Activated T-cell treated with anti-CD3 and anti-CD28 coated beads, Interleukin-2, amount 50 U/mL, for 4 hours (primary cell): Measurements from ENCODE around the gene TMEM117. TPM values are rescaled to one million over a fixed set of nuclear protein-coding genes. Genes with fewer than 3 reads are reported as not detected.

Experiments used
- ATAC-seq, 2 donors: fragments of 200-7000 bp; cut with Tn5 transposase; one replicate each; pipeline ENCODE4 v1.10.0; 2021
- DNase-seq: peaks from one replicate; pipeline ENCODE4 v3.0.0-alpha.2; 2020
- H3K27me3 Mint-ChIP-seq: one replicate; pipeline ENCODE4 v1.8.0; 2021; ENCODE audit warnings: low read depth, mixed read lengths
- H3K36me3 Mint-ChIP-seq: one replicate; pipeline ENCODE4 v1.8.0; 2022; ENCODE audit warnings: mixed read lengths; ENCODE audit not compliant: insufficient read depth
- H3K4me1 Mint-ChIP-seq: one replicate; pipeline ENCODE4 v1.8.0; 2021; ENCODE audit warnings: low read depth, mixed read lengths
- H3K4me3 Mint-ChIP-seq: one replicate; pipeline ENCODE4 v1.8.0; 2021; ENCODE audit warnings: mild to moderate bottlenecking, moderate library complexity, mixed read lengths
- H3K9me3 Mint-ChIP-seq: one replicate; pipeline ENCODE4 v1.8.0; 2021; ENCODE audit warnings: mixed read lengths
- total RNA-seq, 3 donors: library from RNA; stranded (reverse); gene quantifications; one replicate each; pipeline ENCODE4 v1.2.1, GENCODE V29; 2021

The TMEM117 gene
- total RNA-seq, 3 donors from 2014 or later: 1.4 to 2.0 (median 1.4) TPM

DNA sequence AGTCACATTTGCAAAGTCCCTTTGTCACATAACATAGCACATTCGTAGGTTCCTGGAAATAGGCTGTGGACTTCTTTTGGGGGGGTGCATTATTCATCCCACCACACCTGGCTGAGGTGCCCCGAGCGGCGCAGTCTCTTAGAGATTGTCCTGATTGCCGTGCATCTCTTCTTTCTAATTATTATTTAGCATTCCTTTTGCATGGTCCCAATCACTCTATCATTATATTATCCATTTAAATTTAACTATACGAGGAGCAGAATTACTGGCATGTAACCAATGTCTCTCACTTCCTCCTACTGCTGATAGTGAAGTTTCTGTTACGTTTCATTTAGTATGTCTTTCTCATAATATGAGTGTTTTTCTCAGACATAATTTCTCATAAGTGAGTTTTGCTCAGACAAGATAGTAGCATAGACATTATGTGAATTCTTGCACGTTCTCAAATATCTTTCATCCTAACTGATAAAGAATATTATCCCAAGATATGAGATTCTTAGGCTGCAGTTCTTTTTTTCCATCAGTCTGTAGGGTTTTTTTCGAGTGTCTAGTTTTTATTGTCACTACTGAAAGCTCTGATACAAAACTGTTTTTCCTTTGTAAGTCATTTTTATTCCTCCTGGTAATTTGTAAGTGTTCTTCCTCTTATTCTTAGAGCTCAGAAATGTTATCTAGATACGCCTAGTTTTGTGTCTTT is 595.9 kb downstream of the TMEM117 start:
- DNase-seq (no peak), ATAC-seq (no peak)
- H3K27me3 Mint-ChIP-seq: peaks cover 6% of the 10 kb centered on the region
- H3K36me3 Mint-ChIP-seq: no peaks in the 10 kb centered on the region
- no peak overlapping the region for H3K4me3 Mint-ChIP-seq
- H3K4me1 Mint-ChIP-seq: no peaks in the 10 kb centered on the region
- peaks cover 3% of the 10 kb centered on the region for H3K9me3 Mint-ChIP-seq

DNA sequence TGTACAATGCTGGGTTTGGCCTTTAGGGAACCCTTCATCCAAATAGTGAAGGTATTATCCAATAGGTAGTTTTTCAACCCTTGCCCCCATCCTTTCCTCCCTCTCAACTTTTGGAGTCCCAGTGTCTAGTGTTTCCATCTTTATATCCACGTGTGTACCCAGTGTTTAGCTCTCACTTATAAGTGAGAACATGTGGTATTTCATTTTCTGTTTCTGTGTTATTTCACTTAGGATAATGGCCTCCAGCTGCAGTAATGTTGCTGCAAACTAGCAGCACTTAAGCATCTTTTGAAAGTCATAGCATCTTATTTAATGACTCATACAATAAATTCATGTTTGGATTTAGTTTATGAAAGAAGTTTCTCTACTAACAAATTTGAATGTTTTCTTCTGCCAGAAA is 597.8 kb downstream of the TMEM117 start:
- H3K9me3 Mint-ChIP-seq: peaks cover 3% of the 10 kb centered on the region
- peaks cover 4% of the 10 kb centered on the region for H3K27me3 Mint-ChIP-seq
- no peak overlapping the region for H3K4me3 Mint-ChIP-seq
- ATAC-seq (no peak), DNase-seq (no peak)
- H3K4me1 Mint-ChIP-seq: no peaks in the 10 kb centered on the region
- no peaks in the 10 kb centered on the region for H3K36me3 Mint-ChIP-seq

- Mint-ChIP-seq H3K4me1 (no peaks in the 10 kb centered on the region), H3K27me3 (peaks cover 6% of the 10 kb centered on the region), H3K36me3 (no peaks in the 10 kb centered on the region), H3K4me3 (no peak overlapping the region), H3K9me3 (peaks cover 3% of the 10 kb centered on the region)
- no peak for ATAC-seq
- no peak for DNase-seq
Observed at GRCh38 chr12:44436756-44437155, 600.9 kb downstream of the TMEM117 start.

Other genes starting within 250 kb of the TMEM117 start
- 10 to 100 TPM; 21.2 to 23.4 (median 22.4) TPM for gene PUS7L, start 77.3 kb upstream of the TMEM117 start, total RNA-seq
- 10 to 100 TPM; 15.4 to 17.5 (median 16.7) TPM for gene IRAK4, start 77.1 kb upstream of the TMEM117 start, total RNA-seq
- gene TWF1, start 29.8 kb upstream of the TMEM117 start, total RNA-seq: 10 to 100 TPM; 35.9 to 46.2 (median 40.7) TPM